CD4-positive, CD25-positive, alpha-beta regulatory T cell (primary cell): Measurements from ENCODE around the gene COIL. TPM values are rescaled to one million over a fixed set of nuclear protein-coding genes. Genes with fewer than 3 reads are reported as not detected.

Experiments used
- ATAC-seq, 2 donors: fragments of 150-1000 bp; cut with Tn5 transposase; one replicate each; pipeline ENCODE4 v1.10.0; 2021; ENCODE audit warnings: low read depth in 2 of 2, moderate number of reproducible peaks in 2 of 2, moderate library complexity in 1 of 2
- DNase-seq, 3 donors: peaks; one replicate each; pipeline versions ENCODE4 v3.0.0 to v3.0.0-alpha.2; 2012 to 2022; ENCODE audit warnings: mixed read lengths in 1 of 3
- H3K27ac ChIP-seq: one replicate; pipeline ENCODE4 v1.7.0; 2013; ENCODE audit warnings: mild to moderate bottlenecking, low read length; ENCODE audit not compliant: insufficient read depth, poor library complexity, severe bottlenecking
- H3K27me3 ChIP-seq: one replicate; pipeline ENCODE4 v1.7.0; 2013; ENCODE audit warnings: low read length; ENCODE audit not compliant: control insufficient read depth, insufficient read depth
- H3K36me3 ChIP-seq: one replicate; pipeline ENCODE4 v1.7.0; 2013; ENCODE audit warnings: mild to moderate bottlenecking, low read length, moderate library complexity; ENCODE audit not compliant: control insufficient read depth, insufficient read depth
- H3K4me1 ChIP-seq: 2 replicates; pipeline ENCODE4 v1.7.0; 2013; ENCODE audit warnings: mild to moderate bottlenecking, low read length; ENCODE audit not compliant: insufficient read depth, control insufficient read depth, poor library complexity, severe bottlenecking
- H3K4me3 ChIP-seq: one replicate; pipeline ENCODE4 v1.7.0; 2013; ENCODE audit warnings: low read depth, mild to moderate bottlenecking, low read length, moderate library complexity
- H3K9me3 ChIP-seq, 2 experiments: 1 replicate in 1 of 2; 2 replicates in 1 of 2; pipeline ENCODE4 v1.7.0; 2013; ENCODE audit warnings: low read length in 2 of 2, mild to moderate bottlenecking in 1 of 2, moderate library complexity in 1 of 2; ENCODE audit not compliant: control insufficient read depth in 2 of 2
- H3K27ac Mint-ChIP-seq, 3 donors: one replicate each; pipeline ENCODE4 v1.8.0; 2020 to 2022; ENCODE audit warnings: mild to moderate bottlenecking in 3 of 3, mixed read lengths in 3 of 3, moderate library complexity in 2 of 3
- H3K27me3 Mint-ChIP-seq: one replicate; pipeline ENCODE4 v1.8.0; 2022; ENCODE audit warnings: mild to moderate bottlenecking, mixed read lengths
- H3K36me3 Mint-ChIP-seq: one replicate; pipeline ENCODE4 v1.8.0; 2020; ENCODE audit warnings: mixed read lengths
- H3K4me1 Mint-ChIP-seq, 4 donors: one replicate each; pipeline ENCODE4 v1.8.0; 2020 to 2022; ENCODE audit warnings: mixed read lengths in 4 of 4, mild to moderate bottlenecking in 1 of 4
- H3K4me3 Mint-ChIP-seq, 4 donors: one replicate each; pipeline ENCODE4 v1.8.0; 2020 to 2022; ENCODE audit warnings: mild to moderate bottlenecking in 4 of 4, mixed read lengths in 4 of 4, moderate library complexity in 3 of 4
- H3K9me3 Mint-ChIP-seq, 7 donors: one replicate each; pipeline ENCODE4 v1.8.0; 2020 to 2022; ENCODE audit warnings: mixed read lengths in 7 of 7, mild to moderate bottlenecking in 3 of 7, moderate library complexity in 2 of 7
- polyA plus RNA-seq, 4 donors: library from polyadenylated mRNA; unstranded; fragments of 300-500 nt; fragmentation: Illumina TruSeq; gene quantifications; one replicate each; pipeline ENCODE4 v1.2.3, GENCODE V29; 2021
- total RNA-seq: library from RNA; stranded (reverse); gene quantifications from one replicate; pipeline ENCODE4 v1.2.3, GENCODE V29; 2022

COIL gene
- total and polyA plus RNA-seq, 5 donors from 2014 or later, result 15.4 to 21.4 (median 18.6) TPM

DNA sequence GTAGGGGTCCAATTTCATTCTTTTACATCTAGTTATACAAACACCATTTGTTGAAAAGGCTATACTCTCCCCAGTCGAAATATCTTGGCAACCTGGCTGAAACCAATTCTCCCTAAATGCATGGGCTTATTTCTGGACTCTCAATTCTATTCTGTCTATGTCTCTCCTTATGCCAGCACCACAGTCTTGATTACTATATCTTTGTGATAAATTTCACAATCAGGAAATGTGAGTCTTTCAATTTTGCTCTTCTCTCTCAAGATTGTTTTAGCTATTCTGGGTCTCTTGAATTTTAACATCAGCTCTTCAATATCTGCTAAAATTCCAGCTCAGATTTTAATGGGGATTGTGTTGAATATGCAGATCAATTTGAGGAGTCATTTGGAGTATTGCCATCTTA, 41.1 kb downstream of the COIL start:
- Histone ChIP-seq H3K4me1 (peaks cover 4% of the 10 kb centered on the region), H3K36me3 (no peaks in the 10 kb centered on the region), H3K27ac (no peak overlapping the region), H3K27me3 (no peaks in the 10 kb centered on the region), H3K4me3 (no peak overlapping the region), H3K9me3 (peaks cover 0 to 7% of the 10 kb centered on the region in 2 experiments)
- no peak overlapping the region for H3K27ac Mint-ChIP-seq
- H3K27me3 Mint-ChIP-seq, result peaks cover 22% of the 10 kb centered on the region
- H3K9me3 Mint-ChIP-seq, result peaks cover 0 to 5% (median 1%) of the 10 kb centered on the region in 7 donors
- no peak for ATAC-seq
- H3K4me3 Mint-ChIP-seq, result no peak overlapping the region
- DNase-seq, result no peak
- no peaks in the 10 kb centered on the region for H3K36me3 Mint-ChIP-seq
- H3K4me1 Mint-ChIP-seq, result peaks cover 3 to 15% (median 11%) of the 10 kb centered on the region in 4 donors

DNA sequence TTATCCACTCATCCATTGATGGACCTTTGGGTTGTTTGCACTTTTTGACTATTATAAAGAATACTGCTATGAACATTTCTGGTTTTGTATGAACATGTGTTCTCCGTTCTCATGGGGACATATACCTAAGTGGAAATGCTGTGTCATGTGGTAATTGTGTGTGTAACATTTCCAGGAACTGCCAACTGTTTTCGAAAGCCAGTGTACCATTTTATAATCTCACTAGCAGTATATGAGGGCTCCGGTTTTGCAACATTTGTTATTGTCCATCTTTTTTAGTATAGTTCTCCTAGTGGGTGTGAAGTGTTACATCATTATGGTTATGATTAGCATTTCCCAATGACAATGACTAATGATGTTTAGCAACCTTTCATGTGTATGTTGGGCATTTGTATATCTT, 41.9 kb downstream of the COIL start:
- Mint-ChIP-seq H3K4me1 (peaks cover 7 to 19% (median 15%) of the 10 kb centered on the region in 4 donors), H3K4me3 (peak overlapping the region in 1 of 4 donors; percentile 88), H3K27ac (no peak overlapping the region), H3K9me3 (peaks cover 0 to 5% (median 1%) of the 10 kb centered on the region in 7 donors), H3K27me3 (peaks cover 14% of the 10 kb centered on the region), H3K36me3 (no peaks in the 10 kb centered on the region)
- no peak for ATAC-seq
- Histone ChIP-seq H3K27ac (no peak overlapping the region), H3K36me3 (no peaks in the 10 kb centered on the region), H3K9me3 (peaks cover 0 to 7% of the 10 kb centered on the region in 2 experiments), H3K27me3 (no peaks in the 10 kb centered on the region), H3K4me3 (no peak overlapping the region), H3K4me1 (peaks cover 10% of the 10 kb centered on the region)
- DNase-seq, result peak in 1 of 3 donors; percentile 39

DNA sequence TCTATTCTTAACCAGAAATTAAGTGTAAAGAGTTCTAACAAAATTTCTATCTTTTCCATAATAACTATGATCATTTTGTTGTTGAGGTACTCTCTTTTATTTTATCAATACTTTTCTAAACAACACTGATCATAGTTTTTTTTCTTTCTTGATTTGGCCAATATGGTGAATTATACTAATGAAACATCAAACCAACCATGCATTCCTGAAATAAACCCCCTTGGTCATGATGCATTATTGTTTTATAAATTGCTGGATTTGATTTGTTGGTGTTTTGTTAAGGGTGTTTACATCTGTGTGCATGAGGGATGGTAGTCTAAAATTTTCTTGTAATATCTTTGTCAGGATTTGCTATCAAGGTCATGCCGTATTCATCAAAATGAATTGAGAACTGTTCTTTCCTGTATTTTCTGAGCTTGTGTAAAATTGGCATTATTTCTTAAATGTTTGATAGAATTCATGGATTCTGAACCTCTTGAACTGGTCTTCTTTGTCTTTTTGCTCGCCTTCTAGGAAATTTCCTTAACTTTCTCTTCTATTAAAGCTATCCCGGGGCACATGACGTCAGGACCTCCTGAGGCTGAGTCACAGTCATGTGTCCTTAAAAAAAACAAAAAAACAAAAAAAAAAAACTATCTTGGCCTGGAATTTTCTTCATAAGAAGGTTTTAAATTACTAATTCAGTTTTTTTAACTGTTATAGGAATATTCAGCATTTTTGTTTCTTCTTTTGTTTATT, 43.1 kb downstream of the COIL start:
- no peak overlapping the region for H3K27ac ChIP-seq
- no peaks in the 10 kb centered on the region for H3K27me3 ChIP-seq
- Mint-ChIP-seq H3K27me3 (peaks cover 7% of the 10 kb centered on the region), H3K36me3 (no peaks in the 10 kb centered on the region), H3K4me3 (peak overlapping the region in 2 of 4 donors; percentile 65 to 79), H3K9me3 (peaks cover 0 to 5% (median 1%) of the 10 kb centered on the region in 7 donors), H3K4me1 (peaks cover 7 to 19% (median 15%) of the 10 kb centered on the region in 4 donors), H3K27ac (no peak overlapping the region)
- peaks cover 0 to 7% of the 10 kb centered on the region in 2 experiments for H3K9me3 ChIP-seq
- no peak overlapping the region for H3K4me3 ChIP-seq
- no peaks in the 10 kb centered on the region for H3K36me3 ChIP-seq
- DNase-seq (no peak), ATAC-seq (no peak)
- peaks cover 17% of the 10 kb centered on the region for H3K4me1 ChIP-seq

DNA sequence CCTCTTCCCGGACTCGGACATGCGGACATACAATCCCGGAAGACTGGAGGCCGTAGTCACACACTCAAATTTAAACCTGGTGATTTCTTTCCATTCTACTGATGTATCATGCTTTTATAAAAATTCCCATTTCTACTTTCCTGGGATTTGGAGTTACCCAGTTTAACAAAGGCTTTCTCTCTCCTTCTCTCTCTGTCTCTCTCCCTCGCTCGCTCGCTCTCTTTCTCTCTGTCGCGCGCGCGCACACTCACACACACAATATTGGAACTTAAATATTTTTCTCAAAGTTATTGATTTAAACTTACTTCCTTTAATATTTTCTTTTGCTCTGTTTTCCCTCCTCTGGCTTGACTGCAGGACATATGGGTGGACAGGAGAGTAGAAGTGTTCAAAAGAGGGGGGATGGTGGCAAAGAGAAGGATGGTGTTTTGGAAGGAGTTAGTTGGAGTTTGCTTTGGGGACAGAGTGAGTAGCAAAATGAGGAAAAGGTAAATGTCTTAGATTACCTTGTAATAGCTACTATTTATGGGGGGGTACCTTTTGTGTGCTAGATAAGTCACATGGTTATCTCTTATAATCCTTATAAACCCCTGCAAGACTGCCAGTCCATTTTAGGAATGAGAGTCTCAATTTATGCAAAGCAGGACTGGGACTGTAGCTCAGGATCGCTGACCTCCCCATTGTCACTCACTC, 46.1 kb downstream of the COIL start:
- peaks cover 0 to 5% (median 1%) of the 10 kb centered on the region in 7 donors for H3K9me3 Mint-ChIP-seq
- DNase-seq (peak in 1 of 3 donors; percentile 36), ATAC-seq (no peak)
- Histone ChIP-seq H3K27ac (peak overlapping the region; percentile 80), H3K27me3 (no peaks in the 10 kb centered on the region), H3K4me1 (peaks cover 47% of the 10 kb centered on the region), H3K4me3 (peak overlapping the region; percentile 84), H3K9me3 (peaks cover 0 to 7% of the 10 kb centered on the region in 2 experiments), H3K36me3 (no peaks in the 10 kb centered on the region)
- peak overlapping the region; percentile 88 to 98 (median 89) for H3K27ac Mint-ChIP-seq
- peaks cover 7 to 47% (median 34%) of the 10 kb centered on the region in 4 donors for H3K4me1 Mint-ChIP-seq
- no peaks in the 10 kb centered on the region for H3K27me3 Mint-ChIP-seq
- H3K36me3 Mint-ChIP-seq, result peaks cover 6% of the 10 kb centered on the region
- H3K4me3 Mint-ChIP-seq, result peak overlapping the region; percentile 90 to 100 (median 96)

DNA sequence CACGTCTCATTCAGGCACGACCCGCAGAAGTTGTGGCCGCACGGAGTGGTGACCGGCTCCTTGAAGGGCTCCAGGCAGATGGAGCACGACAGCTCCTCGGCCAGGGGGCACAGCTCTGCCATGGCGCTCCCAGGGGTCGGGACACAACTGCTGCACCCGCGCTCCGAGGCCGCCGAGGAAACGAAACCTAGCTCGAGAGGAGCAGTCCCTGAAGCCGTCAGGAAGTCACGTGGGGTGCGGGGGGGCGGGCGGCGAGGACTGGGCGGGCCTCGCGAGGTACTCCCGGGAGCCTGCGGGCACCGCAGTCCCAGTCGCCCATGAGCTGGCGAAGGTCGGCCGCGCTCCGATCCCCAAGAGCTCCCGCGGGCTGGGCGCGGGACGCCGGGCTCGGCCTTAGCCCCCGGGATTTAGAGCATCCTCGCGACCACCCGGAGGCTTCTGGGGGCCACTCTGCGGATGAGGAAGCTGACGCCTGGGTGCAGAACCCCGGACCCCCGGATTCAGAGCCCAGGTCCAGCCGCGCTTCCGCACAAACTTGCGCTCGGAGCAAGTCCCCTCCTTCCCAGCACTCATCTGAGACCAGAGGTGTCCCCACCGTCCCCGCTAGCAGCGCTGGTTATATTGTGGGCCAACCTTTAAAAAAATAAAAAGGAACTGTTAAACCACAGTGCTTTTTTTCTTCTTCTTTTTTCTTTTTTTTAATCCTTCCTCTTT, 46.8 kb downstream of the COIL start, which contains the start of gene TRIM25:
Gene TRIM25, minus strand, starts transcription at position 183 of the 714 bp plus-strand sequence. Its CDS starts 61 bp downstream, at position 122.
- ATAC-seq, result peak; percentile 87 to 88
- peak; percentile 81 to 94 (median 85) for DNase-seq
- peaks cover 6% of the 10 kb centered on the region for H3K36me3 Mint-ChIP-seq
- Histone ChIP-seq H3K27ac (peak within 1 kb of the TSS; percentile 80), H3K4me1 (peaks cover 53% of the 10 kb centered on the region), H3K36me3 (no peaks in the 10 kb centered on the region), H3K4me3 (peak within 1 kb of the TSS; percentile 88), H3K9me3 (peaks cover 0 to 7% of the 10 kb centered on the region in 2 experiments), H3K27me3 (no peaks in the 10 kb centered on the region)
- H3K27ac Mint-ChIP-seq, result peak within 1 kb of the TSS; percentile 89 to 98 (median 97)
- peaks cover 0 to 5% (median 0%) of the 10 kb centered on the region in 7 donors for H3K9me3 Mint-ChIP-seq
- H3K27me3 Mint-ChIP-seq, result no peaks in the 10 kb centered on the region
- H3K4me1 Mint-ChIP-seq, result peaks cover 7 to 53% (median 38%) of the 10 kb centered on the region in 4 donors
- H3K4me3 Mint-ChIP-seq, result peak within 1 kb of the TSS; percentile 90 to 100 (median 96)

DNA sequence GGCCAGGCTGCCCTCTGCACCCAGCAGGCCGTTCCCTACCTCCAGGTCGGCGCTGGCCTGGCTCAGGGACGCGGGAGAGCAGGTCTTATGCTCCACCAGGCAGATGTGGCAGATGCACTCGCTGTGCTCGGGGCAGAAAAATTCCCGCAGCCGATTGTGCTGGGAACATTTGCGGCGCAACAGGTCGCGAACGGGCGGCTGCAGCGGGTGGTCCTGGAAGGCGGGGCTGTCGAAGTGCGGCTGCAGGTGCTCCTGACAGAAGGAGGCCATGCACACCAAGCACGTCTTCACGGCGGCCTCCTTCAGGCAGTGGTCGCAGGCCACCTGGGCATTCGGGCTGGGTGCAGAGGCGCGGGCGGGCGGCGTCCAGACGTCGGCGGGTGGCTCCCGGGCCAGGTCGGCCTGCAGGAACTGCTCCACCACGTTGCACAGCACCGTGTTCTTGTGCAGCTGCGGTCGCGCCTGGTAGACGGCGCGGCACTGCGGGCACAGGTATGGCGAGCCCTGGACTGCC, 47.4 kb downstream of the COIL start:
- ATAC-seq (peak; percentile 60 to 62), DNase-seq (no peak)
- no peaks in the 10 kb centered on the region for H3K27me3 ChIP-seq
- Mint-ChIP-seq H3K36me3 (peaks cover 12% of the 10 kb centered on the region), H3K9me3 (peaks cover 0 to 5% (median 0%) of the 10 kb centered on the region in 7 donors), H3K27ac (peak overlapping the region; percentile 82 to 97 (median 89)), H3K4me1 (peaks cover 13 to 60% (median 44%) of the 10 kb centered on the region in 4 donors), H3K4me3 (peak overlapping the region; percentile 90 to 100 (median 96)), H3K27me3 (no peaks in the 10 kb centered on the region)
- peaks cover 0 to 7% of the 10 kb centered on the region in 2 experiments for H3K9me3 ChIP-seq
- H3K27ac ChIP-seq, result peak overlapping the region; percentile 80
- H3K4me1 ChIP-seq, result peaks cover 59% of the 10 kb centered on the region
- H3K36me3 ChIP-seq, result no peaks in the 10 kb centered on the region
- H3K4me3 ChIP-seq, result peak overlapping the region; percentile 88

DNA sequence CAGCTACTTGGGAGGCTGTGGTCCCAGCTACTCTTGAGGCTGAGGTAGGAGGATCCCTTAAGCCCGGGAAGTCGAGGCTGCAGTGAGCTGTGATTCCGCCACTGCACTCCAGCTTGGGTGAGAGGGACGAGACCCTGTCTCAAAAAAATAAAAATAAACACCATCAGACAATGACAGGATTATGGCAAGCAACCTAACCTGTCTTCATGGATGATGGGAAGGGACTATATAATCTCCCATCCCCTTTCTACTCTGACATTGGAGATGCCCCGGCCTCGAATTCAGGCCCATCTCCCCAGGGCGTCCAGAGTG, 47.9 kb downstream of the COIL start:
- no peaks in the 10 kb centered on the region for H3K27me3 ChIP-seq
- H3K4me1 ChIP-seq, result peaks cover 62% of the 10 kb centered on the region
- Mint-ChIP-seq H3K4me1 (peaks cover 16 to 64% (median 47%) of the 10 kb centered on the region in 4 donors), H3K27me3 (no peaks in the 10 kb centered on the region), H3K9me3 (peaks cover 0 to 5% (median 0%) of the 10 kb centered on the region in 7 donors), H3K4me3 (peak overlapping the region; percentile 90 to 100 (median 96)), H3K36me3 (peaks cover 16% of the 10 kb centered on the region), H3K27ac (peak overlapping the region; percentile 89 to 97 (median 97))
- peaks cover 0 to 6% of the 10 kb centered on the region in 2 experiments for H3K9me3 ChIP-seq
- peak overlapping the region; percentile 80 for H3K27ac ChIP-seq
- peak overlapping the region; percentile 88 for H3K4me3 ChIP-seq
- DNase-seq, result no peak
- H3K36me3 ChIP-seq, result peaks cover 3% of the 10 kb centered on the region
- ATAC-seq, result no peak
